Thyroid gland (tissue), 4 donors: ENCODE results near the gene RAB3D.
"Not testable (repeated sequence)": the region's sequence is repeated elsewhere in the genome, so short reads cannot be mapped to it uniquely, and the experiment has no call there.

Source experiments
- POLR2A ChIP-seq, 2 donors: fragments of 450-650 bp; IDR thresholded peaks; one replicate each; pipeline ENCODE4 v1.6.1; 2017; ENCODE audit warnings: antibody characterized with exemption in 2 of 2, mild to moderate bottlenecking in 2 of 2, moderate library complexity in 1 of 2
- TF ChIP-seq, protein P1 (sequence below), 6 experiments: fragments of 200-600 bp in 3 of 6; fragments of 450-650 bp in 3 of 6; sonication (generic) in 3 of 6; IDR thresholded peaks; one replicate each; pipeline ENCODE4 v1.5.1; 2016 to 2019; ENCODE audit warnings: antibody characterized with exemption in 6 of 6, mild to moderate bottlenecking in 2 of 6, inconsistent platforms in 1 of 6, moderate library complexity in 1 of 6

DNA sequence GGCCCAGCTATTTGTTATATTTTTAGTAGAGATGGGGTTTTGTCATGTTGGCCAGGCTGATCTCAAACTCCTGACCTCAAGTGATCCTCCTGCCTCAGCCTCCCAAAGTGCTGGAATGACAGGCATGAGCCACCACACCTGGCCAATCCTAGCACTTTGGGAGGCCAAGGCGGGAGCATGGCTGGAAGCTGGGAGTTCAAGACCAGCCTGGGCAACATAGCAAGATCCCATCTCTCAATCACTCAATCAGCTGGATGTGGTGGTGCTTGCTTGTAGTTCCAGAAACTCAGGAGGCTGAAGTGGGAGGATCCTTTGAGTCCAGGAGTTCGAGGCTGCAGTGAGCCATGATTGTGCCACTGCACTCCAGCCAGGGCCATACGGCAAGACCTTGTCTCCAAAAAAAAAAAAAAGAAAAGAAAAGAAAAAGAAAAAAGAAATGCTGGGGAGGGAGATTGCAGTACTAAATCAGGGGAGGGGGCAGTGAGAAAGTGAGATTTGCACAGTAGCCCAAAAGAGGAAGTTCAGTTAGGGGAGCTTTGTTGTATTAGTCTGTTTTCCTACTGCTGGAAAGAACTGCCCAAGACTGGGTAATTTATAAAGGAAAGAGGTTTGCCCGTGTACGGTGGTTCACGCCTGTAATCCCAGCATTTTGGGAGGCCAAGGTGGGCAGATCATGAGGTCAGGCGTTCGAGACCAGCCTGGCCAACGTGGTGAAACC is 19.0 kb downstream of the RAB3D start:
- TF ChIP-seq, protein P1, sequence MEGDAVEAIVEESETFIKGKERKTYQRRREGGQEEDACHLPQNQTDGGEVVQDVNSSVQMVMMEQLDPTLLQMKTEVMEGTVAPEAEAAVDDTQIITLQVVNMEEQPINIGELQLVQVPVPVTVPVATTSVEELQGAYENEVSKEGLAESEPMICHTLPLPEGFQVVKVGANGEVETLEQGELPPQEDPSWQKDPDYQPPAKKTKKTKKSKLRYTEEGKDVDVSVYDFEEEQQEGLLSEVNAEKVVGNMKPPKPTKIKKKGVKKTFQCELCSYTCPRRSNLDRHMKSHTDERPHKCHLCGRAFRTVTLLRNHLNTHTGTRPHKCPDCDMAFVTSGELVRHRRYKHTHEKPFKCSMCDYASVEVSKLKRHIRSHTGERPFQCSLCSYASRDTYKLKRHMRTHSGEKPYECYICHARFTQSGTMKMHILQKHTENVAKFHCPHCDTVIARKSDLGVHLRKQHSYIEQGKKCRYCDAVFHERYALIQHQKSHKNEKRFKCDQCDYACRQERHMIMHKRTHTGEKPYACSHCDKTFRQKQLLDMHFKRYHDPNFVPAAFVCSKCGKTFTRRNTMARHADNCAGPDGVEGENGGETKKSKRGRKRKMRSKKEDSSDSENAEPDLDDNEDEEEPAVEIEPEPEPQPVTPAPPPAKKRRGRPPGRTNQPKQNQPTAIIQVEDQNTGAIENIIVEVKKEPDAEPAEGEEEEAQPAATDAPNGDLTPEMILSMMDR (IDR thresholded peaks at IDR 0.05) = not testable (repeated sequence)
- not testable (repeated sequence) for TF ChIP-seq POLR2A (IDR thresholded peaks at IDR 0.05)
